ENCODE measurements around the gene TMEM175. TPM values are rescaled to one million over a fixed set of nuclear protein-coding genes. Genes with fewer than 3 reads are reported as not detected.
A peak's percentile ranks its signal among the peaks of the same experiment; 100 is the strongest.

TMEM175 gene
- total and polyA plus RNA-seq, 9 of the 15 experiments (the other 6 are each of a cell fraction or from before 2014, with no cell fraction given): 0.13 to 30.9 (median 9.4) TPM

GRCh38 chr4:993111-994029 lies 61.1 kb downstream of the TMEM175 start, which contains the start of gene SLC26A1 (continued):
- TF ChIP-seq CHAMP1 (IDR thresholded peaks at IDR 0.05): no peak
- TF ChIP-seq HMGXB4 (CRISPR knock-in tag; IDR thresholded peaks at IDR 0.05): 0 out of 2 replicates have a peak, but pooled peaks have one; percentile 22
- no peak for TF ChIP-seq FOXK2 (conservative IDR thresholded peaks at IDR 0.05 in 1 of 2, IDR thresholded peaks at IDR 0.05 in 1 of 2; ENCODE audit: low read depth in 2 of 2)
- TF ChIP-seq ZMIZ1 (IDR thresholded peaks at IDR 0.05; ENCODE audit: low read depth in 2 of 2, low read length in 2 of 2): no peak
- no peak for TF ChIP-seq ZNF79 (CRISPR knock-in tag; IDR thresholded peaks at IDR 0.05; ENCODE audit: low read depth)
- no peak for TF ChIP-seq ZNF239 (CRISPR knock-in tag; IDR thresholded peaks at IDR 0.05)
- no peak for TF ChIP-seq NFIC (IDR thresholded peaks at IDR 0.05)
- TF ChIP-seq E2F4 (CRISPR knock-in tag; IDR thresholded peaks at IDR 0.05; ENCODE audit: low read depth): no peak
- no peak for TF ChIP-seq HCFC1 (IDR thresholded peaks at IDR 0.05; ENCODE audit: low read depth, low read length)
- no peak for TF ChIP-seq DACH1 (IDR thresholded peaks at IDR 0.05; ENCODE audit: partially characterized antibody)
- TF ChIP-seq YY1 (IDR thresholded peaks at IDR 0.05; ENCODE audit: borderline replicate concordance in 1 of 3, control insufficient read depth in 1 of 3, extremely low read depth in 1 of 3, insufficient read depth in 3 of 3, insufficient read length in 1 of 3, insufficient replicate concordance in 2 of 3, low read depth in 1 of 3, low read length in 2 of 3): peak in 1 of 3 experiments; percentile 78
- no peak for TF ChIP-seq FOXK1 (CRISPR knock-in tag; IDR thresholded peaks at IDR 0.05; ENCODE audit: borderline replicate concordance)
- TF ChIP-seq BRCA1 (IDR thresholded peaks at IDR 0.05): no peak
- no peak for TF ChIP-seq BRCA1 (CRISPR knock-in tag; IDR thresholded peaks at IDR 0.05)
- TF ChIP-seq CGGBP1 (CRISPR knock-in tag; IDR thresholded peaks at IDR 0.05): no peak
- TF ChIP-seq NFIX (CRISPR knock-in tag; IDR thresholded peaks at IDR 0.05; ENCODE audit: low read depth): no peak
- TF ChIP-seq SMARCB1 (IDR thresholded peaks at IDR 0.05; ENCODE audit: insufficient read length, low read depth): no peak

All from K562 (cell line).